K562 (cell line): ENCODE data around the gene CCDC174. TPM values are rescaled to one million over a fixed set of nuclear protein-coding genes. Genes with fewer than 3 reads are reported as not detected.
A peak's percentile ranks its signal among the peaks of the same experiment; 100 is the strongest.

Source experiments
- ATAC-seq: fragments of 200-7000 bp; cut with Tn5 transposase; 3 replicates; pipeline ENCODE4 v1.9.1; 2020; ENCODE audit warnings: moderate library complexity
- BruUV-seq: library from RNA; stranded (reverse); fragments of 400-500 nt; replicated peaks from 2 replicates; lab custom pipeline; 2021; lab: Mats Ljungman, UMichigan
- CTCF ChIA-PET: fragments of 300-600 bp; formaldehyde crosslinking; extraction: SDS; loops from one replicate; lab custom pipeline; 2021; ENCODE audit warnings: low intra/inter-chr PET ratio; lab: Yijun Ruan, JAX
- POLR2A ChIA-PET: fragments of 300-600, 350-650 bp; sonication (Branson Sonifier 250); formaldehyde crosslinking; extraction: SDS; loops from one replicate; lab custom pipeline; 2021; ENCODE audit warnings: antibody characterized with exemption, inconsistent platforms; lab: Yijun Ruan, JAX
- DNase-seq, 4 experiments: peaks; one replicate each; pipeline versions ENCODE4 v3.0.0 to v3.0.0-alpha.2; 2011 to 2018; ENCODE audit warnings: low spot score in 3 of 4, mixed read lengths in 3 of 4; ENCODE audit errors: extremely low read depth in 1 of 4
- FAIRE-seq: peaks from 2 replicates; lab custom pipeline; 2011; peaks lifted over from hg19 to GRCh38; lab: Jason Lieb, UNC
- H2AFZ ChIP-seq: 2 replicates; pipeline ENCODE4 v1.6.0; 2011; ENCODE audit warnings: low read depth, low read length, control low read depth, inconsistent platforms
- H3K27ac ChIP-seq: fragments of 200-600 bp; 3 replicates; pipeline ENCODE4 v1.8.0; 2011; ENCODE audit warnings: low read depth, mild to moderate bottlenecking, control low read depth, inconsistent platforms, low read length, moderate library complexity, mixed read lengths; ENCODE audit errors: extremely low read depth
- H3K27me3 ChIP-seq, 2 experiments: fragments of 300-600 bp in 1 of 2; 2 replicates in 1 of 2; 3 replicates in 1 of 2; pipeline versions ENCODE4 v1.6.0 to v1.8.0; 2011; ENCODE audit warnings: inconsistent platforms in 2 of 2, low read length in 2 of 2, mild to moderate bottlenecking in 1 of 2, mixed read lengths in 1 of 2, moderate library complexity in 1 of 2; ENCODE audit not compliant: control insufficient read depth in 2 of 2, insufficient read depth in 2 of 2
- H3K36me3 ChIP-seq: fragments of 300-600 bp; 3 replicates; pipeline ENCODE4 v1.8.0; 2011; ENCODE audit warnings: mild to moderate bottlenecking, low read length, inconsistent platforms; ENCODE audit not compliant: control insufficient read depth, insufficient read depth
- H3K4me1 ChIP-seq, 2 experiments: fragments of 200-600 bp in 1 of 2; replicated peaks in 1 of 2; 2 replicates in 1 of 2; 3 replicates in 1 of 2; pipeline versions ENCODE4 v1.5.1 to v1.8.0; 2011; ENCODE audit warnings: inconsistent platforms in 2 of 2, low read length in 2 of 2, mild to moderate bottlenecking in 1 of 2, mixed read lengths in 1 of 2, moderate library complexity in 1 of 2; ENCODE audit not compliant: control insufficient read depth in 2 of 2, insufficient read depth in 2 of 2
- H3K4me2 ChIP-seq: 2 replicates; pipeline ENCODE4 v1.6.1; 2011; ENCODE audit warnings: low read length, control low read depth, inconsistent platforms, mixed read lengths; ENCODE audit not compliant: insufficient read depth
- H3K4me3 ChIP-seq: fragments of 200-600 bp; sonication (generic), shearing (Covaris generic); 2 replicates; pipeline ENCODE4 v1.5.1; 2016; ENCODE audit warnings: control low read depth, inconsistent platforms
- H3K79me2 ChIP-seq: fragments of 200-600 bp; 3 replicates; pipeline ENCODE4 v1.8.0; 2011; ENCODE audit warnings: low read length, inconsistent platforms; ENCODE audit not compliant: control insufficient read depth, insufficient read depth
- H3K9ac ChIP-seq, 2 experiments: 2 replicates each; pipeline versions ENCODE4 v1.6.0 to v1.6.1; 2011; ENCODE audit warnings: low read depth in 2 of 2, low read length in 2 of 2, control low read depth in 1 of 2, inconsistent platforms in 1 of 2, mild to moderate bottlenecking in 1 of 2, mixed read lengths in 1 of 2; ENCODE audit not compliant: insufficient read depth in 1 of 2
- H3K9me1 ChIP-seq: one replicate; pipeline ENCODE4 v1.6.0; 2011; ENCODE audit warnings: inconsistent platforms, mild to moderate bottlenecking, low read length, moderate library complexity; ENCODE audit not compliant: control insufficient read depth, insufficient read depth
- H3K9me3 ChIP-seq: replicated peaks from 2 replicates; pipeline ENCODE4 v1.5.1; 2011; ENCODE audit warnings: low read depth, low read length, inconsistent platforms; ENCODE audit not compliant: control insufficient read depth, insufficient read depth
- H4K20me1 ChIP-seq: replicated peaks from 2 replicates; pipeline ENCODE4 v1.6.1; 2011; ENCODE audit warnings: low read length, inconsistent platforms, mixed read lengths; ENCODE audit not compliant: control insufficient read depth, insufficient read depth
- ATF3 ChIP-seq, 2 experiments: fragments of 450-650 bp in 1 of 2; sonication (generic) in 1 of 2; formaldehyde crosslinking in 1 of 2; IDR thresholded peaks in 1 of 2; conservative IDR thresholded peaks in 1 of 2; 2 replicates each; pipeline versions ENCODE4 v1.6.1 to v1.8.1; 2016 to 2023; ENCODE audit warnings: mild to moderate bottlenecking in 2 of 2, moderate library complexity in 2 of 2, inconsistent platforms in 1 of 2, missing genetic modification reagents in 1 of 2
- CTBP1 ChIP-seq: fragments of 450-650 bp; IDR thresholded peaks from 2 replicates; pipeline ENCODE4 v1.6.1; 2016; ENCODE audit warnings: borderline replicate concordance
- JUNB ChIP-seq: fragments of 450-650 bp; formaldehyde crosslinking; conservative IDR thresholded peaks from 2 replicates; pipeline ENCODE4 v1.4.0; 2020; ENCODE audit warnings: mild to moderate bottlenecking
- KDM1A ChIP-seq, 2 experiments: fragments of 450-650 bp; IDR thresholded peaks; 2 replicates each; pipeline ENCODE4 v1.6.1; 2016; ENCODE audit warnings: mild to moderate bottlenecking in 2 of 2
- MCM5 ChIP-seq: fragments of 450-650 bp; IDR thresholded peaks from 2 replicates; pipeline ENCODE4 v1.6.1; 2016; ENCODE audit warnings: low read depth
- MTA3 ChIP-seq: fragments of 450-650 bp; formaldehyde crosslinking; IDR thresholded peaks from 2 replicates; pipeline ENCODE4 v1.6.1; 2017; ENCODE audit warnings: mild to moderate bottlenecking, borderline replicate concordance
- POLR3A ChIP-seq: IDR thresholded peaks from 2 replicates; pipeline ENCODE4 v1.6.1; 2011; ENCODE audit warnings: borderline replicate concordance, mild to moderate bottlenecking, moderate library complexity; ENCODE audit not compliant: insufficient read length, insufficient read depth; ENCODE audit errors: extremely low read depth
- ZNF398 ChIP-seq: fragments of 250-450 bp; sonication (Bioruptor Pico); IDR thresholded peaks from 2 replicates; pipeline ENCODE4 v1.8.0; 2021; ENCODE audit warnings: moderate library complexity, mild to moderate bottlenecking, inconsistent platforms
- ZNF584 ChIP-seq: fragments of 200-800 bp; sonication (Bioruptor generic); IDR thresholded peaks from 2 replicates; pipeline ENCODE4 v1.6.1; 2016; ENCODE audit warnings: low read depth, mild to moderate bottlenecking, missing genetic modification characterization, missing compliant biosample characterization
- WGBS: fragments of 100-300 bp; shearing (Covaris generic); methylation state at CpG from one replicate; pipeline ENCODE4 v1.1.6; 2016; ENCODE audit warnings: low coverage, mixed read lengths; ENCODE audit not compliant: insufficient coverage; ENCODE audit errors: missing lambda C conversion rate; 5-methylcytosine and 5-hydroxymethylcytosine counted together
- in situ Hi-C: fragments of 300-500 bp; cut with MboI; formaldehyde crosslinking; loops from 4 replicates; pipeline ENCODE4 v1.15.0; 2018; ENCODE audit warnings: inconsistent platforms, mixed read lengths
- intact Hi-C: fragments of 100-400 bp; cut with micrococcal nuclease; formaldehyde crosslinking; loops from 2 replicates; pipeline ENCODE4 v1.14.2; 2022
- polyA plus RNA-seq, 8 experiments: library from polyadenylated mRNA; depleted of rRNA in 4 of 8; stranded (reverse) in 5 of 8; unstranded in 3 of 8; fragments of >200 nt; fragmentation: Nextera tagmentation in 2 of 8; fragmentation: Illumina TruSeq in 1 of 8; extraction: Ambion mirVana in 2 of 8; extraction: Trizol in 1 of 8; gene quantifications; 2 replicates each; pipeline versions ENCODE4 v1.2.1 to v1.2.3, GENCODE V29; 2011 to 2014; ENCODE audit warnings: inconsistent platforms in 1 of 8, missing spikeins in 1 of 8
- total RNA-seq, 7 experiments: library from RNA; depleted of rRNA in 6 of 7; stranded (reverse); fragments of >200 nt in 6 of 7; fragmentation: Illumina TruSeq in 2 of 7; extraction: Trizol in 2 of 7; gene quantifications; 2 replicates each; pipeline versions ENCODE4 v1.2.1 to v1.2.3, GENCODE V29; 2011 to 2021; ENCODE audit warnings: low replicate concordance in 1 of 7

The CCDC174 gene
- total and polyA plus RNA-seq, 9 of the 15 experiments (the other 6 are each of a cell fraction or from before 2014, with no cell fraction given): 7.4 to 41.0 (median 28.5) TPM

GRCh38 chr3:14680716-14681115, 29.2 kb downstream of the CCDC174 start:
- Histone ChIP-seq H3K79me2 (no peaks in the 10 kb centered on the region), H3K4me1 (no peaks in the 10 kb centered on the region), H3K27me3 (peaks cover 6 to 18% of the 10 kb centered on the region in 2 experiments; a peak in 4 of 5 replicates), H3K9ac (no peak overlapping the region), H4K20me1 (0 out of 2 replicates have a peak, but pooled peaks cover 5% of the 10 kb centered on the region), H3K27ac (no peak overlapping the region), H2AFZ (no peak overlapping the region), H3K9me3 (0 out of 2 replicates have a peak, but pooled peaks cover 4% of the 10 kb centered on the region), H3K36me3 (no peaks in the 10 kb centered on the region), H3K9me1 (no peaks in the 10 kb centered on the region), H3K4me2 (no peak overlapping the region), H3K4me3 (no peak overlapping the region)
- WGBS: 0% methylated on average over 2 of the region's 2 CpGs
- TF ChIP-seq MTA3 (no peak), POLR3A (no peak), ATF3 (IDR thresholded peaks at IDR 0.05) (no peak), ATF3 (CRISPR knock-in tag; conservative IDR thresholded peaks at IDR 0.05) (no peak), JUNB (CRISPR knock-in tag) (no peak), CTBP1 (no peak), KDM1A (IDR thresholded peaks at IDR 0.05) (peak in 1 of 2 experiments; percentile 56; a peak in 1 of 4 replicates), ZNF398 (CRISPR knock-in tag) (no peak), ZNF584 (CRISPR knock-in tag) (no peak), MCM5 (no peak)
- intact Hi-C loops (no loop called here), in situ Hi-C loops (no loop called here)
- POLR2A ChIA-PET: no interaction called here
- DNase-seq (peak in 1 of 4 experiments; percentile 14), FAIRE-seq (no peak), ATAC-seq (no peak)
- CTCF ChIA-PET: no interaction called here
- BruUV-seq: no TSS peak
